Measurements from ENCODE around the gene TAGLN. TPM values are rescaled to one million over a fixed set of nuclear protein-coding genes. Genes with fewer than 3 reads are reported as not detected.

The TAGLN gene
- polyA plus RNA-seq, 1 experiment = 3,100 TPM

- ChIA-PET CTCF (interaction anchor here (0.6 to 3.7 kb wide), 9 partner anchors 8 to 496 kb away, joined by 3 to 40 read pairs (median 3); partner anchors contain the start of gene APOA5), POLR2A (no interaction called here)
- TF ChIP-seq CTCF (IDR thresholded peaks at IDR 0.05; ENCODE audit: low read depth, low read length) = no peak
- H3K27ac ChIP-seq (ENCODE audit: low read depth, low read length) = no peak overlapping the region
- no peaks in the 10 kb centered on the region for H3K27me3 ChIP-seq (ENCODE audit: control insufficient read depth, insufficient read depth, low read length)
- H3K9me3 ChIP-seq (ENCODE audit: control insufficient read depth, insufficient read depth, low read length) = peaks cover 3% of the 10 kb centered on the region; the same call in 1 of the 2 replicates
- no peak for DNase-seq (ENCODE audit: low read depth, low spot score)
- no peak overlapping the region for H3K4me3 ChIP-seq (ENCODE audit: low read depth, low read length)
Measured at GRCh38 chr11:117228091-117228490, 28.9 kb downstream of the TAGLN start.

- POLR2A ChIA-PET = no interaction called here
Measured at GRCh38 chr11:117229411-117229810, 30.2 kb downstream of the TAGLN start.

GRCh38 chr11:117229931-117230285, 30.7 kb downstream of the TAGLN start:
- TF ChIP-seq CTCF (IDR thresholded peaks at IDR 0.05; ENCODE audit: low read depth, low read length) = no peak
- H3K27ac ChIP-seq (ENCODE audit: low read depth, low read length) = no peak overlapping the region
- no peaks in the 10 kb centered on the region for H3K27me3 ChIP-seq (ENCODE audit: control insufficient read depth, insufficient read depth, low read length)
- no peak for DNase-seq (ENCODE audit: low read depth, low spot score)
- H3K4me3 ChIP-seq (ENCODE audit: low read depth, low read length) = no peak overlapping the region
- peaks cover 3% of the 10 kb centered on the region; the same call in 1 of the 2 replicates for H3K9me3 ChIP-seq (ENCODE audit: control insufficient read depth, insufficient read depth, low read length)
- CTCF ChIA-PET = interaction anchor here (0.8 to 2.5 kb wide), 4 partner anchors 9 to 351 kb away, joined by 3 to 19 read pairs (median 10); partner anchors contain the start of gene SIDT2
- POLR2A ChIA-PET = no interaction called here

More at GRCh38 chr11:117229411-117229810, 30.2 kb downstream of the TAGLN start:
- Histone ChIP-seq H3K9me3 (ENCODE audit: control insufficient read depth, insufficient read depth, low read length) (peaks cover 3% of the 10 kb centered on the region; the same call in 1 of the 2 replicates), H3K27ac (ENCODE audit: low read depth, low read length) (no peak overlapping the region), H3K27me3 (ENCODE audit: control insufficient read depth, insufficient read depth, low read length) (no peaks in the 10 kb centered on the region), H3K4me3 (ENCODE audit: low read depth, low read length) (no peak overlapping the region)
- DNase-seq (ENCODE audit: low read depth, low spot score) = no peak
- TF ChIP-seq CTCF (IDR thresholded peaks at IDR 0.05; ENCODE audit: low read depth, low read length) = no peak
- CTCF ChIA-PET = interaction anchor here (1.1 to 2.5 kb wide), 3 partner anchors 8 to 49 kb away, joined by 3 to 19 read pairs (median 16); partner anchors contain the start of gene SIDT2

- Histone ChIP-seq H3K4me3 (ENCODE audit: low read depth, low read length) (peak overlapping the region; percentile 96), H3K9me3 (ENCODE audit: control insufficient read depth, insufficient read depth, low read length) (peaks cover 3% of the 10 kb centered on the region; the same call in 1 of the 2 replicates), H3K27me3 (ENCODE audit: control insufficient read depth, insufficient read depth, low read length) (no peaks in the 10 kb centered on the region), H3K27ac (ENCODE audit: low read depth, low read length) (no peak overlapping the region)
- DNase-seq (ENCODE audit: low read depth, low spot score) = no peak
- POLR2A ChIA-PET = interaction anchor here (0.7 kb wide), 1 partner anchor 468 kb away, joined by 7 read pairs; no protein-coding TSS in a partner anchor
- CTCF ChIA-PET = interaction anchor here (0.6 to 2.5 kb wide), 7 partner anchors 9 to 439 kb away, joined by 3 to 19 read pairs (median 4); partner anchors contain the start of genes APOA5 and SIDT2
- no peak for TF ChIP-seq CTCF (IDR thresholded peaks at IDR 0.05; ENCODE audit: low read depth, low read length)
Measured at GRCh38 chr11:117230286-117230961, 31.3 kb downstream of the TAGLN start.
